ENCODE results near the gene LCE3C. TPM values are rescaled to one million over a fixed set of nuclear protein-coding genes. Genes with fewer than 3 reads are reported as not detected.
"Not testable (repeated sequence)": the region's sequence is repeated elsewhere in the genome, so short reads cannot be mapped to it uniquely, and the experiment has no call there.

The LCE3C gene, protein sequence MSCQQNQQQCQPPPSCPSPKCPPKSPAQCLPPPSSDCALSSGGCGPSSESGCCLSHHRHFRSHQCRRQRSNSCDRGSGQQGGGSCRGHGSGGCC
- not detected for total RNA-seq

DNA sequence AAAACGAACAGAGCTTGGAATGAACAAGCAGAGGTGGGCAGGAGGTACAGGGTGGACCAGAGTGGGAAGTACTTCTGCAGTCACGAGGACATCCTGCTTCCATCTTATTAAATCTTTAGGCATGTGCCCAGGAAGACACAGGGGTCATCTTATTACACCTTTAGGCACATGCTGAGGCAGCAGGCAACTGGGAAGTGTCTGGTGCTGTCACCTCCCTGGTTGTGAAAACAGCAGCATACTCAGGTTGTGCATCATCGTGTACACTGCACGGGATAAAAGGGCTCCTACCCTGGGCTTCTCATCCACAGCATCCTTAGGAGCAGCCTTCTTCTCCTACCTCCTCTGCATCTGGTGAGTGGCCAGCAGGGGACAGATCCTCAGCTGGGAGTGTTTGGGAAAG lies at the start of gene LCE3C:
LCE3C (plus strand) TSS at position 301 of the 400 bp plus-strand sequence. CDS start 498 bp downstream, outside the sequence.
- CTCF ChIA-PET: no interaction called here
- POLR2A ChIA-PET: no interaction called here

DNA sequence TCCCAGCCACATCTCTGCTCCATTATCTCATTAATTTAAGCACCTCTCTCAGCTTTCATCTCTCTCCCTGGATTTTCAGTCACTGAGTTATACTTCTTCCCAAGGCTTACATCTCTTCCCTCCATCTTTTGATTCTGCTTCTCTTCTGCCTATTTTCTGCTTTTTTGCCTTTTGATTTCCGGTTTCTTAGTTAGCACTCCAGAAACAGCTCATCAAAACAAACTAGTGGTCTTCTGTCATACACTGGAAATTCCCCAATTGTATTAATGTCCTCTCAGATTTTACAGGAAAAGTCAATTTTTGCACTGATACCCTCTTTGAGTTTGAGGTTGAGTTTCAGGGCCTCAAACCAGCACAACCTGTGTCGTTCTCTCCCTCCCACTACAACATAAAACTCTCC lies 34.9 kb upstream of the LCE3C start:
- CTCF ChIA-PET: no interaction called here
- POLR2A ChIA-PET: no interaction called here

DNA sequence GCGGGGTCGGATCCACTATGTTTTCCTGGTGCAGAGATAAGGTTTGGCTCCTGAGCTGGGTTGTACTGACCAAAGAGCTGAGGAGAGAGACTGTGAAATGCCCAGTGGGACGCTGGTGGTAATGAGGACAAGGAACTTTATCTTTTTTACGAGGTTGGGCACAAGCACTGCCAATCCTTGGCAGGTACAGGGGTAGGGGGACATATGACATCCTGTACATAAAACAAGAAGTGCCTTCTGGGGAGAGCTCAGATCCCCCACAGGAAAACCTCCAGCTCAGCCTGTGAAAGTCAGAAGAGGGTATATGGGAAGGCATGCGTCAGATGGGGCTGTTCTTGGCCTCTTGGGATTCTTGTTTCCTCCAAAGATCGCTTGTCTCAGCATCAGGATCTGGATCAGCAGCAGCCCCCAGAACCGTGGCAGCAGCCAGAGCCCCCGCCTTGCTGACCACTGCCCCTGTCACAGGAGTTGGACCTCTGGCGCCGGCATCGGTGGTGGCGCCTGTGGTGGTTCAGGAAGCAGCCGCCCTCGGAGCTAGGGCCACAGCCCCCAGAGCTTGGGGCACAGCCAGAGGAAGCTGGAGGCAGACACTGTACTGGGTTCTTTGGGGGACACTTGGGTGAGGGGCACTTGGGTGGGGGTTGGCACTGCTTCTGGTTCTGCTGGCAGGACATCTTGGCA lies 34.4 kb upstream of the LCE3C start:
- ChIA-PET CTCF (no interaction called here), POLR2A (no interaction called here)

DNA sequence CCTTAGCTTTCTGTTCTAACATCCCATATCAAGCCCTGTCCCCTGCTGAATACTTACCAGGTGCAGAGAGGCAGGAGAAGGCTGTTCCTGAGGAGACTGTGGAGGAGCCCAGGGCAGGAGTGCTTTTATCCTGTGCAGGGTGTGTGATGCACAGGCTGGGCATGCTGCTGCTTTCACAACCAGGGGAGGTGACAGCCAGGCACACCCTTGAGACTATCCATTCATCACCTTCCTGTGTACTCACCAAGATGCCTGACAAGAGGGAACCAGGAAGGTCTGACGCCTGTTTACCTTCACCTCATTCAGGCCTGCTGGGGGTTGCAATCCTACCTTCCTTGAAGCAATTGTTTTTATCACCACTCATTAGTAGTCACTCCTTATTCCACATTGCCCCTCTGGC lies 33.4 kb upstream of the LCE3C start, which contains the start of gene LCE3E:
LCE3E (minus strand) TSS at position 100 of the 400 bp plus-strand sequence. CDS start 572 bp downstream, outside the sequence.
- ChIA-PET CTCF (no interaction called here), POLR2A (no interaction called here)

DNA sequence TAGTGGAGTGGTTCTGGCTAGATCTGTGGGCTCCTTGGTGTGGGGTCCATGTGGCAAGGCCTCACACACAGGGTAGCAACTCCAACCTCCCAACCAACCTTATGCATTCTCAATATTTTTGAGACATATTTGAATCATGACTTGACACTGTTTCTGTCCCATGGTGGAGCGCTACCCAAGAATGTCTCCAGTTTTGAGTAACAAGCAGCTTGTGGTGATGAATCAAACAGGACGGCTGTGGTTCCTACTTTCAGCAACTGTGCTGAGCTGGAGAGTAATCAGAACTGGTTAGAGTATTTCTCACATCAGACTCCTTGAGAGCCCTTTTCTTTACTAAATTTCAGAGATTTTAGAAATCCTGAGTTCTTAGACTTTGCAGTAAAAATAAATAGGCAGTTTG lies 22.9 kb upstream of the LCE3C start:
- ChIA-PET POLR2A (no interaction called here), CTCF (no interaction called here)

DNA sequence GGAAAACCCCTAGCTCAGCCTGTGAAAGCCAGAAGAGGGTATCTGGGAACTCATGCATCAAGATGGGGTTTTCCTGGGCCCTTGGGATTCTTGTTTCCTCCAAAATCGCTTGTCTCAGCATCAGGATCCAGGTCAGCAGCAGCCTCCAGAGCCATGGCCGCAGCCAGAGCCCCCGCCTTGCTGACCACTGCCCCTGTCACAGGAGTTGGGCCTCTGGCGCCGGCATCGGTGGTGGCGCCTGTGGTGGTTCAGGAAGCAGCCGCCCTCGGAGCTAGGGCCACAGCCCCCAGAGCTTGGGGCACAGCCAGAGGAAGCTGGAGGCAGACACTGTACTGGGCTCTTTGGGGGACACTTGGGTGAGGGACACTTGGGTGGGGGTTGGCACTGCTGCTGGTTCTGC lies 20.5 kb upstream of the LCE3C start:
- CTCF ChIA-PET, POLR2A ChIA-PET: not testable (repeated sequence)

DNA sequence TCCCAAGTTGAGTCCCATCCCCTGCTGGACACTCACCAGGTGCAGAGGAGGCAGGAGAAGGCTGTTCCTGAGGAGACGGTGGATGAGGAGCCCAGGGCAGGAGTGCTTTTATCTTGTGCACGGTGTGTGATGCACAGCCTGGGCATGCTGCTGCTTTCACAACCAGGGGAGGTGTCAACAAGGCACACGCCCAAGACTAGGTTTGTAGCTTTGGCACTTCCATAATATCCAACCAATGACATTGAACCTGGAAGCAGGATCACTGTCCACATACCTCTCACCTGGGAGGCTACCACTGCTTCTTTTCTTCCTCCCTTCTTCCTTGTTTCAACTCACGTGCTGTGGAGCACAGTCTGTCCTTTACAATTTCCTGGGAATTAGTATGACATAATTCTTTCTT lies 19.6 kb upstream of the LCE3C start, which contains the start of gene LCE3D:
LCE3D (minus strand) TSS at position 84 of the 400 bp plus-strand sequence. CDS start 580 bp downstream, outside the sequence.
- POLR2A ChIA-PET: no interaction called here
- CTCF ChIA-PET: no interaction called here

DNA sequence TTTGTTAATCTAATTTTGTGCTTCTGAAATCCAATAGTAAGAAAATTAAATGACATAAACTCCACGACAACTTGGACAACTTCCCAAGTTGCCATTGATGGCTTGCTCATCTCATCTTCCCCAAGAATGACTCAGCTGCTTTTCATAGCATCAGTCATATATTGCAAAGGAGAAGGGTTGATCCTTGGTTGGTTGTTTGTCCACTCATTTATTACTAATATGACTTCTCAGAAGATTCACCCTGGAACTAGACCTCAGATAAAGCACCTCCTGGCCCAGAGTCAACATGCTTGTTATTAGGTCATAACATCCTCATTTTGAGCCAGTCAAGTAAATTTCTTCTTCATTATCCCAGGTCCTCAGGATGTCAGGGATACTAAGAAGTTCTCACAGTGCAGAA lies 17.4 kb upstream of the LCE3C start:
- CTCF ChIA-PET: no interaction called here
- POLR2A ChIA-PET: no interaction called here

DNA sequence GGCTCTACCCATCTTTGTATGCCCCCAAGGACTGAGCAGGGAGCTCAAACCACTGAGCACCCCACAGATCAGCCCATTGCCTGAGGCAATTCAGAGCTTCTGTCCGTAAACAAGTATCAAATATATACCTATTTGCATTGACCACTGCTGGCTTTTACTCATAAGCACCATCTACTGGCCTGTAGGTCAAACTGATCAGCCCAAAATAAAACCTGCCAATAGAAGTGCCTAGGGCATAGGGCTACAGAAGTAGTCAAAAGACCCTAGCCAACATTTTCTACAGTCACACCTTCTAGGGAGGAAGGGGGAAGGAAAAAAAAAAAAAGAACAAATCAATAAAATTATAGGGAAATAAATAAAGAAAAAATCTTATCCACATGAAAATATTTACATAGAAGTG lies 14.4 kb upstream of the LCE3C start:
- ChIA-PET POLR2A (no interaction called here), CTCF (no interaction called here)

DNA sequence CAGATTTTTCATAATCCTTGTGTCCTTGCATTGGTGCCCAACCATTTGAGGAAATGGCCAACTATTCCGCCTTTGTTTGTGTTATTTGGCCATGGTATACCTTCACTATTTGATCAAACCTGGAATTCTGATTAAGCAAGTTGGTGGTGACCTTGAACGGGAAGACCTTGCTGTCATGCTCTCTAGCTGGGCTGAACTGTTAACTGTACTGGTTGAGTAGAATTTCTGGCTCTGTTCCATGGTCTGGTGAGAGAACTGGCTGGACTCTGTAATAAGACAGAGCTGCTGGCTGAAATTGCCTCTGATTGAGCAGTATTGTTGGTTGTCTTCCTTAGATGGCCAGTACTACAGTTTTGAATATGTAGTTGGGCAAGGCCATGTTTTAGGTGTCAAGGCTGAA lies 3.0 kb upstream of the LCE3C start:
- ChIA-PET CTCF (no interaction called here), POLR2A (no interaction called here)

DNA sequence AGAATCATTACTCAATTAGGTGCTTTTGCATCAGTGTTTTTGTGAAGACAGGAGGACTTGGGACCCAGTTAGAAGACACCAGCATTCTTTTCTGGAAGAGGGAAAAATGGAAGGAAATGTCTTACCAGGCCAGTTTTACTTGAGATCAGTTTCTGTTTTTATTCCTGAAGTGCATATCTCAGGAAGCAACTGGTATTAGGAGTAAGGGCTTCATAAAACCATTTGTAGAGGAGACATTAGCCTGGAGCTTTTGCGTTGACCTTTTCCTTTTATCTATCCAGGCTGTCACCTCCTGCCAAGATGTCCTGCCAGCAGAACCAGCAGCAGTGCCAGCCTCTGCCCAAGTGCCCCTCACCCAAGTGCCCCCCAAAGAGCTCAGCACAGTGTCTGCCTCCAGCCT lies 13.5 kb downstream of the LCE3C start, which contains the start of gene LCE3B:
LCE3B (plus strand) TSS at position 301 of the 400 bp plus-strand sequence; CDS start at position 301, 0 bp downstream.
- ChIA-PET CTCF (no interaction called here), POLR2A (no interaction called here)

DNA sequence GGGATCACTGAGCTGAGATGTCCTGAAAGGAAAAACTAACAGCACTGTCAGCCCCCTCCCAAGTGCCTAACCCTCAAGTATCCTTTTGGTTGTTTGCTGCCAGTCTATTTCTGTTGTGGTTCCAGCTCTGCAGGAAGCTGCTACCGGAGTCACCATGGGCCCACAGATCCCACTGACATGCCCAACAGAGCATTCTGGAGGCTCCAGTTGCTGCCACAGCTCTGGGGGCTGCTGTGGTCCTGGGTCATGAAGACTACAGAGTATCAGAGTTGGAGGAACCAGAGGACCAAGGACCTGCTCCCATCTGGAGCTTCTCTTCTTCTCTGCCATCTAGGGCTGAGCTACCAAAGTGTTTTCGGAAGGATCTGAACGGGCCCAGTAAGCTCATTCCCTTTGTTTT lies 22.0 kb downstream of the LCE3C start:
- CTCF ChIA-PET: no interaction called here
- POLR2A ChIA-PET: no interaction called here

DNA sequence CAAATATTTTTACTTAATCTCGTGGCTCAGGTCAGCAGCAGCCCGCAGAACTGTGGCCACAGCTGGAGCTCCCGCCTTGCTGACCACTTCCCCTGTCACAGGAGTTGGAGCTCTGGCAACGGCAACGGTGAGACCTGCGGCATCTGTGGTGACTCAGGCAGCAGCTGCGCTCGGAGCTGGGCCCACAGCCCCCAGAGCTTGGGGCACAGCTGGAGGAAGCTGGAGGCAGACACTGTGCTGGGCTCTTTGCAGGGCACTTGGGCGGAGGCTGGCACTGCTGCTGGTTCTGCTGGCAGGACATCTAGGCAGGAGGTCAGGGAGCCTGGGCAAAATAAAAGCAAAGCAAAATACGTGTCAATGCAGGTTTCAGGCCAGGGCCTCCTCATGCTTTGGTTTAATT lies 22.8 kb downstream of the LCE3C start, which contains the start of gene LCE3A:
LCE3A (minus strand) TSS at position 301 of the 400 bp plus-strand sequence; CDS start at position 301, 0 bp downstream.
- CTCF ChIA-PET: no interaction called here
- POLR2A ChIA-PET: no interaction called here

DNA sequence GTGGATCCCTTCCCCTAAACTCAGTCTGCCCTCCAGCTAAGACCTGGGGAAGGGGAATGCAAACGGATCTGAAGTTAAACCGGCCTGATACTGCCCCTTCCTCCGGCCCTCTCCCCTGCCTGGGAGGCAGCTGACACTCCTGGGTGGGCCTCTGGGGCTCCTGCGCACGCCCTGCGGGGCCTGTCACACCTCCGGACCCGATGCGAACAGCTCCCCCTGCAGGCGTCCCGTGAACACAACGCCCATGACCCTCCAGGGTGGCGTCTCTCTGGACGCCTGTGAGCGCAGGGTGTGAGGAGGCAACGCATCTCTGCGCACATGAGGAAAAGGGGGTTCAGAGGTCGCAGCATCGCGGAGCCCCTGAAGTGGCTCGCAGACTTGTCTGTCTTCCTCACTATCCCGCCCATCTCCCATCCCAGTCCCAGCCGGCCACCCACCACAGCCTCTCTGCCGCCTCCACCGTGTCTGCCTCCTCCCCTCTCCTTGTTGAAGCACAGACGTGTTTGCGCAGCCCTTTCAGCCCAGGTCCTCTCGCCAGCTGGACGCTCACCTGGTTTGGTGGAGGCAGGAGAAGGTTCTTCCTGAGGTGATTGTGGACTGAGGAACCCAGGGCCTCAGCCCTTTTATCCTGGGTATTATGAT lies 23.3 kb downstream of the LCE3C start:
- CTCF ChIA-PET: no interaction called here
- POLR2A ChIA-PET: no interaction called here

DNA sequence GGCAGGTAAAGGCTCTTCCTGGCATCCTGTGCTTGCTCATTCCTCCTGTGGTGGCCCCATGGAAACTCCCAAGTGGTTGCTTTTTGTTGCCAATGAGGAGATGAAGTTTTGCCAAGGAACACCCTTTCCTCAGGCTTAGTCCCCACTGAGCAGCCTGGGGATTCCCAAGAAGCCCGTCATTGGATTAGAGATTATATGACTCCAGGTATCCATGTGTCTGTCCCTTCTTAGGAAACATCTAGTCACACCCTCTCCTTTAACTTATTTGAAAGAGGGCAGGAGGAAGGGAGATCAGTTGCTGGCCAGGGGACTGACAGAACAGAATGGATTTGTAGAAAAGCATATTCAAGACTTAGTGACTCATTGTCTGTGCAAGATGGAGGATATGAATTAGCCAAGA lies 26.7 kb downstream of the LCE3C start:
- POLR2A ChIA-PET: no interaction called here

DNA sequence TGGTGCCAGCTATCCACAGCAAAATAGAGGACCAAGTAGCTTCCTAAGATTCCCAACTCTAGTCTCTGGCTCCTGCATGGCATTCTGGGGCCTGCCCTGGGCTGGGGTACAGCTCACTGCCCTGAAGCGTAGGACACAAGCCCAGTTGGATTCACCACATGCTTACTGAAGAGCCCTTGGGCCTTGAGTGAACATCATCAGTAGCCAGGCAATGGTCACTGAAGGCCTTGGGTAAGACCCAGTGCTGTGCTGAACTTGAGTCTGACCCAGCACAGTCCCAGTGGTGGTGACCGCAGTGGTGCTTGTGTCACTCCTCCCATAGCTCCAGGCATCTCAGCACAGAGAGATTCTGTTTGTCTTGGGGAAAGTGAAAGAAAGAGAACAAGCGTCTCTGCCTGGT lies 30.6 kb downstream of the LCE3C start:
- CTCF ChIA-PET: no interaction called here

More for the DNA sequence above, 26.7 kb downstream of the LCE3C start:
- CTCF ChIA-PET: no interaction called here

DNA sequence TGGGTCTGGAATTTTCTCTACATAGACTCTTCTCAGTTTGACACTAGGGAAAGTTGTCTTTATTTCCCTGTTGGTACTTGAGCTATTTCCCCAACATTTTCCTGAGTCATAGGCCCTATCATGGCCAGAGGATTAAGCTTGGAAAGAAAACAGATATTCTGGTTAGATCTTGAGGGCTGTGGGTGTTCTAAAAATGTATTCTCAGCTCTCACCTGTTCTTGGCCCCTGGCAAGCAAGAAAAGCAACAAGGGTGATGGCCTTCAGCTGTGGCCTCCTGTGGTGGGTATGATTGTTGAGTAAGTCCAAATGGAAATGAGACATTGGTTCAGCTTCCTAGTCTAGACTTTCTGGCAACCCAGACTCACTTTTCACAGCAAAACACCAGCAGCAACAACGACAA lies 40.3 kb downstream of the LCE3C start:
- CTCF ChIA-PET: no interaction called here
- POLR2A ChIA-PET: no interaction called here

More for the DNA sequence above, 30.6 kb downstream of the LCE3C start:
- POLR2A ChIA-PET: no interaction called here

DNA sequence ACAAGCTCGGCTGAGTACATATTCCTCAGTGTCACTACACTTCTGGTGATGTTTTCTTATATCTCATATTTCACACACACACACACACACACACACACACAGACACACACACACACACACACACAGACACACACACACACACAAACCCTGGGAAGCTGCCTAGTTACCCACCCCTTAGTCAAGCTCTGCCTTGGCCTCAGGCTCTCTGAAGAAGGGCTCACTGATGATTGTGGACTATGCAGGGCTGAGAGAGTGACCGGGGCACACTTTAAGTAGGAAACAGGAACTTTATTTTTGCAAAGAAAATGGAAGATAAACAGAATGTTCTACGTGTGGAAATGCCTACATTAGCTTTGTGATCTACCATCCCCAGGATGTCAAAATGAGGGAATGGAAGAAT lies 43.9 kb downstream of the LCE3C start:
- POLR2A ChIA-PET: no interaction called here
- CTCF ChIA-PET: no interaction called here

DNA sequence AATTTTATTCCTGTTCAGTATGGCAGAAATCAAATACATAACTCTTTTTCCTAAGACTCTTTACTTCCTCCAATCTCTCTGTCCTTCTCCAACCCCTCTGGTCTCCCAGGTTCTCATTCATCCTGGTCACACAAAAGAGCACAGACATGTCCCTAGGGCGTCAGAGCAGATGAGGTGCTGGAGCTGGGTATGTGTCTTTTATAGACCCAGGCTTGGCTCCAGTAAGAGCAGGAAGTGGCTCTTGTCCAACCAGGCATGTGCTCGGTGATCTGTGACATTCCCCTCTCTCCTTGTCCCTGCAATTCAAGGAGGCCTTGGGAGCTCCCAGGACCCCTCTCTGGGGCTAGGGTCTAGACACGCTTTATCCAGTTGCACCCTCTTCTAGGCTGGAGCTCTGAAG lies 45.1 kb downstream of the LCE3C start:
- CTCF ChIA-PET: interaction anchor here (0.9 kb wide), 1 partner anchor 9 kb away, joined by 3 read pairs; no protein-coding TSS in a partner anchor
- POLR2A ChIA-PET: no interaction called here

DNA sequence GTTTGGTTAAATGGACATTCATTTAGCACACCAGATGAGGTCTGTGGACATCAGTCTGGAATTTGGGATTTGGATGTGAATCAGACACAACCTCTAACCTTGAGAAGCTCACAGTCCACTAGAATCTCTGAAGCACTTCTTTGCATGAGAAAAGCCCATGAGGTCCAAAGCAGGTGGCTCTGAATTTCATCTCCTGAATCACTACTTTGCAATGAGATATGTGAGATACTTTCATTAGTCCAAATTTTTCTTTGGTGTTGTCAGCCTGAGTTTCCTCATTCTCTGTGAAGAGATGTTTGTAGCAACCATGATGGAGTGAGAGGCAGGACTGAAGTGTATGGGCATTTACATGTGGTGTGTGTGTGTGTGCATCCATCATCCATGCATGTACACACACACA lies 46.6 kb downstream of the LCE3C start:
- POLR2A ChIA-PET: interaction anchor here (0.6 kb wide), 1 partner anchor 57 kb away, joined by 3 read pairs; no protein-coding TSS in a partner anchor
- CTCF ChIA-PET: no interaction called here

Data from activated CD8-positive, alpha-beta memory T cell treated with anti-CD3 and anti-CD28 coated beads for 36 hours (primary cell).